WTC11 (cell line): ENCODE results near the gene ROR2. TPM values are rescaled to one million over a fixed set of nuclear protein-coding genes. Genes with fewer than 3 reads are reported as not detected.

ENCODE experiments used
- ATAC-seq: fragments of 200-7000 bp; cut with Tn5 transposase; 2 replicates; pipeline ENCODE4 v1.10.0; 2021; ENCODE audit warnings: mild to moderate bottlenecking, moderate library complexity
- CTCF ChIA-PET: fragments of 300-600 bp; sonication (Branson Sonifier 250); formaldehyde crosslinking; loops from one replicate; lab custom pipeline; 2021; ENCODE audit warnings: antibody characterized with exemption; lab: Charles Lee
- POLR2A ChIA-PET: fragments of 350-600 bp; sonication (Branson Sonifier 250); formaldehyde crosslinking; loops from one replicate; lab custom pipeline; 2021; ENCODE audit warnings: antibody characterized with exemption; lab: Charles Lee
- DNase-seq: peaks from one replicate; pipeline ENCODE4 v3.0.0; 2021; ENCODE audit warnings: low spot score
- H3K27ac Mint-ChIP-seq: 2 replicates; pipeline ENCODE4 v1.8.0; 2021; ENCODE audit warnings: mixed read lengths
- H3K27me3 Mint-ChIP-seq: 2 replicates; pipeline ENCODE4 v1.8.0; 2021; ENCODE audit warnings: low read depth, mild to moderate bottlenecking, moderate library complexity, mixed read lengths
- H3K36me3 Mint-ChIP-seq: 2 replicates; pipeline ENCODE4 v1.8.0; 2021; ENCODE audit warnings: mixed read lengths
- H3K4me1 Mint-ChIP-seq: 2 replicates; pipeline ENCODE4 v1.8.0; 2022; ENCODE audit warnings: mixed read lengths
- H3K4me3 Mint-ChIP-seq: 2 replicates; pipeline ENCODE4 v1.8.0; 2021; ENCODE audit warnings: mild to moderate bottlenecking, moderate library complexity, mixed read lengths
- H3K9me3 Mint-ChIP-seq: 2 replicates; pipeline ENCODE4 v1.8.0; 2021; ENCODE audit warnings: mixed read lengths
- ETV6 ChIP-seq: sonication (generic); formaldehyde crosslinking; IDR thresholded peaks from 2 replicates; pipeline ENCODE4 v1.8.1; 2022; ENCODE audit warnings: mild to moderate bottlenecking, missing genetic modification reagents
- GTF2I ChIP-seq: fragments of 250-450 bp; sonication (Bioruptor Pico); conservative IDR thresholded peaks from 2 replicates; pipeline ENCODE4 v1.4.0; 2021; ENCODE audit warnings: mild to moderate bottlenecking
- JAZF1 ChIP-seq: fragments of 250-450 bp; sonication (Bioruptor Pico); IDR thresholded peaks from 2 replicates; pipeline ENCODE4 v1.9.0; 2021; ENCODE audit warnings: moderate library complexity, mild to moderate bottlenecking, inconsistent platforms
- JUN ChIP-seq: sonication (generic); formaldehyde crosslinking; IDR thresholded peaks from 2 replicates; pipeline ENCODE4 v1.8.0; 2023; ENCODE audit warnings: mild to moderate bottlenecking, missing genetic modification reagents
- NFE2L1 ChIP-seq: sonication (generic); formaldehyde crosslinking; IDR thresholded peaks from 2 replicates; pipeline ENCODE4 v1.8.1; 2023; ENCODE audit warnings: missing genetic modification reagents
- NR1H2 ChIP-seq: sonication (generic); formaldehyde crosslinking; IDR thresholded peaks from 2 replicates; pipeline ENCODE4 v1.9.0; 2021; ENCODE audit warnings: mild to moderate bottlenecking, moderate library complexity, missing genetic modification reagents
- RELA ChIP-seq: sonication (generic); formaldehyde crosslinking; IDR thresholded peaks from 2 replicates; pipeline ENCODE4 v1.8.1; 2022; ENCODE audit warnings: missing genetic modification reagents, mild to moderate bottlenecking, borderline replicate concordance
- SMAD3 ChIP-seq: sonication (generic); formaldehyde crosslinking; IDR thresholded peaks from 2 replicates; pipeline ENCODE4 v1.8.0; 2022; ENCODE audit warnings: missing genetic modification reagents, mild to moderate bottlenecking, borderline replicate concordance
- ZNF121 ChIP-seq: sonication (generic); formaldehyde crosslinking; IDR thresholded peaks from 2 replicates; pipeline ENCODE4 v1.8.0; 2023; ENCODE audit warnings: missing genetic modification reagents
- ZNF232 ChIP-seq: sonication (generic); formaldehyde crosslinking; IDR thresholded peaks from 2 replicates; pipeline ENCODE4 v1.8.0; 2022; ENCODE audit warnings: mild to moderate bottlenecking, missing genetic modification reagents
- total RNA-seq: library from RNA; stranded (reverse); gene quantifications from 3 replicates; pipeline ENCODE4 v1.2.3, GENCODE V29; 2021
- TF ChIP-seq, protein P1 (sequence below): fragments of 250-450 bp; sonication (Bioruptor Pico); IDR thresholded peaks from 2 replicates; pipeline ENCODE4 v1.9.0; 2021; ENCODE audit warnings: mild to moderate bottlenecking
- TF ChIP-seq, protein P2 (sequence below): sonication (generic); formaldehyde crosslinking; IDR thresholded peaks from 2 replicates; pipeline ENCODE4 v1.8.0; 2022; ENCODE audit warnings: mild to moderate bottlenecking, missing genetic modification reagents
- TF ChIP-seq, protein P3 (sequence below): sonication (generic); formaldehyde crosslinking; IDR thresholded peaks from 2 replicates; pipeline ENCODE4 v1.8.1; 2022; ENCODE audit warnings: mild to moderate bottlenecking, moderate library complexity, missing genetic modification reagents
- TF ChIP-seq, protein P4 (sequence below): sonication (generic); formaldehyde crosslinking; IDR thresholded peaks from 2 replicates; pipeline ENCODE4 v1.8.0; 2022; ENCODE audit warnings: mild to moderate bottlenecking, missing genetic modification reagents
- TF ChIP-seq, protein P5 (sequence below): sonication (generic); formaldehyde crosslinking; conservative IDR thresholded peaks from 2 replicates; pipeline ENCODE4 v1.8.1; 2022; ENCODE audit warnings: mild to moderate bottlenecking, missing genetic modification reagents
- TF ChIP-seq, protein P6 (sequence below): sonication (generic); formaldehyde crosslinking; IDR thresholded peaks from 2 replicates; pipeline ENCODE4 v1.8.0; 2022; ENCODE audit warnings: mild to moderate bottlenecking, missing genetic modification reagents
- TF ChIP-seq, protein P7 (sequence below): sonication (generic); formaldehyde crosslinking; IDR thresholded peaks from 2 replicates; pipeline ENCODE4 v1.8.1; 2023; ENCODE audit warnings: mild to moderate bottlenecking, missing genetic modification reagents, moderate library complexity
- TF ChIP-seq, protein P8 (sequence below): sonication (generic); formaldehyde crosslinking; IDR thresholded peaks from 2 replicates; pipeline ENCODE4 v1.8.0; 2023; ENCODE audit warnings: mild to moderate bottlenecking, missing genetic modification reagents
- TF ChIP-seq, protein P9 (sequence below): sonication (generic); formaldehyde crosslinking; IDR thresholded peaks from 2 replicates; pipeline ENCODE4 v1.8.1; 2023; ENCODE audit warnings: mild to moderate bottlenecking, missing genetic modification reagents, moderate library complexity

The ROR2 gene
- total RNA-seq, 1 experiment from 2014 or later = 19.8 TPM

DNA sequence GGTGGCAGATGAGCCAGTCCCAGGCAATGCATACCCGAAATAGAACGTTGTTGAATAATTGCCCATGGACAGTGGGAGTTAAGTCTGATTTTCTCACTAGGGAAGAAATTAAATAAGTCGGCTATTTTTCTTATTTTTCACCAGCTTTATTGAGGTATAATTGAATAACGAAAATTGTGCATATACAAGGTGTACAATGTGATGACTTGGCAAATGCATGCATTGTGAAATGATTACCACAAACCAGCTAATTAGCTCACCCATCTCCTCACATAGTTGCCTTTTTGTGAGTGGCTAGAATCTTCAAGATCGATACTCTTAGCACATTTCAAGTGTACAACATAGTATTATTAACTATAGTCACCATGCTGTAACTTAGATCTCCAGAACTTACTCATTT, 249.6 kb downstream of the ROR2 start:
- peaks cover 4% of the 10 kb centered on the region for H3K4me1 Mint-ChIP-seq
- H3K4me3 Mint-ChIP-seq = no peak overlapping the region
- no peak overlapping the region for H3K27ac Mint-ChIP-seq
- ChIA-PET CTCF (interaction anchor here (1.0 kb wide), 1 partner anchor 27 kb away, joined by 3 read pairs; no protein-coding TSS in a partner anchor), POLR2A (no interaction called here)
- peaks cover 8% of the 10 kb centered on the region for H3K36me3 Mint-ChIP-seq
- no peaks in the 10 kb centered on the region; the same call in 1 of the 2 replicates for H3K27me3 Mint-ChIP-seq
- DNase-seq = no peak
- ATAC-seq = no peak
- TF ChIP-seq ZNF121 (CRISPR knock-in tag) = no peak
- TF ChIP-seq, protein P1, sequence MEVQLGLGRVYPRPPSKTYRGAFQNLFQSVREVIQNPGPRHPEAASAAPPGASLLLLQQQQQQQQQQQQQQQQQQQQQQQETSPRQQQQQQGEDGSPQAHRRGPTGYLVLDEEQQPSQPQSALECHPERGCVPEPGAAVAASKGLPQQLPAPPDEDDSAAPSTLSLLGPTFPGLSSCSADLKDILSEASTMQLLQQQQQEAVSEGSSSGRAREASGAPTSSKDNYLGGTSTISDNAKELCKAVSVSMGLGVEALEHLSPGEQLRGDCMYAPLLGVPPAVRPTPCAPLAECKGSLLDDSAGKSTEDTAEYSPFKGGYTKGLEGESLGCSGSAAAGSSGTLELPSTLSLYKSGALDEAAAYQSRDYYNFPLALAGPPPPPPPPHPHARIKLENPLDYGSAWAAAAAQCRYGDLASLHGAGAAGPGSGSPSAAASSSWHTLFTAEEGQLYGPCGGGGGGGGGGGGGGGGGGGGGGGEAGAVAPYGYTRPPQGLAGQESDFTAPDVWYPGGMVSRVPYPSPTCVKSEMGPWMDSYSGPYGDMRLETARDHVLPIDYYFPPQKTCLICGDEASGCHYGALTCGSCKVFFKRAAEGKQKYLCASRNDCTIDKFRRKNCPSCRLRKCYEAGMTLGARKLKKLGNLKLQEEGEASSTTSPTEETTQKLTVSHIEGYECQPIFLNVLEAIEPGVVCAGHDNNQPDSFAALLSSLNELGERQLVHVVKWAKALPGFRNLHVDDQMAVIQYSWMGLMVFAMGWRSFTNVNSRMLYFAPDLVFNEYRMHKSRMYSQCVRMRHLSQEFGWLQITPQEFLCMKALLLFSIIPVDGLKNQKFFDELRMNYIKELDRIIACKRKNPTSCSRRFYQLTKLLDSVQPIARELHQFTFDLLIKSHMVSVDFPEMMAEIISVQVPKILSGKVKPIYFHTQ = no peak
- no peak for TF ChIP-seq JUN (CRISPR knock-in tag)
- TF ChIP-seq ZNF232 (CRISPR knock-in tag) = no peak
- no peak for TF ChIP-seq ETV6 (CRISPR knock-in tag)
- TF ChIP-seq, protein P2, sequence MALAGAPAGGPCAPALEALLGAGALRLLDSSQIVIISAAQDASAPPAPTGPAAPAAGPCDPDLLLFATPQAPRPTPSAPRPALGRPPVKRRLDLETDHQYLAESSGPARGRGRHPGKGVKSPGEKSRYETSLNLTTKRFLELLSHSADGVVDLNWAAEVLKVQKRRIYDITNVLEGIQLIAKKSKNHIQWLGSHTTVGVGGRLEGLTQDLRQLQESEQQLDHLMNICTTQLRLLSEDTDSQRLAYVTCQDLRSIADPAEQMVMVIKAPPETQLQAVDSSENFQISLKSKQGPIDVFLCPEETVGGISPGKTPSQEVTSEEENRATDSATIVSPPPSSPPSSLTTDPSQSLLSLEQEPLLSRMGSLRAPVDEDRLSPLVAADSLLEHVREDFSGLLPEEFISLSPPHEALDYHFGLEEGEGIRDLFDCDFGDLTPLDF (CRISPR knock-in tag) = no peak
- TF ChIP-seq, protein P3, sequence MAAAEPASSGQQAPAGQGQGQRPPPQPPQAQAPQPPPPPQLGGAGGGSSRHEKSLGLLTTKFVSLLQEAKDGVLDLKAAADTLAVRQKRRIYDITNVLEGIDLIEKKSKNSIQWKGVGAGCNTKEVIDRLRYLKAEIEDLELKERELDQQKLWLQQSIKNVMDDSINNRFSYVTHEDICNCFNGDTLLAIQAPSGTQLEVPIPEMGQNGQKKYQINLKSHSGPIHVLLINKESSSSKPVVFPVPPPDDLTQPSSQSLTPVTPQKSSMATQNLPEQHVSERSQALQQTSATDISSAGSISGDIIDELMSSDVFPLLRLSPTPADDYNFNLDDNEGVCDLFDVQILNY = no peak
- no peak for TF ChIP-seq JAZF1 (CRISPR knock-in tag)
- TF ChIP-seq, protein P4, sequence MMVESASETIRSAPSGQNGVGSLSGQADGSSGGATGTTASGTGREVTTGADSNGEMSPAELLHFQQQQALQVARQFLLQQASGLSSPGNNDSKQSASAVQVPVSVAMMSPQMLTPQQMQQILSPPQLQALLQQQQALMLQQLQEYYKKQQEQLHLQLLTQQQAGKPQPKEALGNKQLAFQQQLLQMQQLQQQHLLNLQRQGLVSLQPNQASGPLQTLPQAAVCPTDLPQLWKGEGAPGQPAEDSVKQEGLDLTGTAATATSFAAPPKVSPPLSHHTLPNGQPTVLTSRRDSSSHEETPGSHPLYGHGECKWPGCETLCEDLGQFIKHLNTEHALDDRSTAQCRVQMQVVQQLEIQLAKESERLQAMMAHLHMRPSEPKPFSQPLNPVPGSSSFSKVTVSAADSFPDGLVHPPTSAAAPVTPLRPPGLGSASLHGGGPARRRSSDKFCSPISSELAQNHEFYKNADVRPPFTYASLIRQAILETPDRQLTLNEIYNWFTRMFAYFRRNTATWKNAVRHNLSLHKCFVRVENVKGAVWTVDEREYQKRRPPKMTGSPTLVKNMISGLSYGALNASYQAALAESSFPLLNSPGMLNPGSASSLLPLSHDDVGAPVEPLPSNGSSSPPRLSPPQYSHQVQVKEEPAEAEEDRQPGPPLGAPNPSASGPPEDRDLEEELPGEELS (CRISPR knock-in tag) = no peak
- TF ChIP-seq, protein P5, sequence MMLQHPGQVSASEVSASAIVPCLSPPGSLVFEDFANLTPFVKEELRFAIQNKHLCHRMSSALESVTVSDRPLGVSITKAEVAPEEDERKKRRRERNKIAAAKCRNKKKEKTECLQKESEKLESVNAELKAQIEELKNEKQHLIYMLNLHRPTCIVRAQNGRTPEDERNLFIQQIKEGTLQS = no peak
- TF ChIP-seq RELA (CRISPR knock-in tag) = no peak
- TF ChIP-seq, protein P6, sequence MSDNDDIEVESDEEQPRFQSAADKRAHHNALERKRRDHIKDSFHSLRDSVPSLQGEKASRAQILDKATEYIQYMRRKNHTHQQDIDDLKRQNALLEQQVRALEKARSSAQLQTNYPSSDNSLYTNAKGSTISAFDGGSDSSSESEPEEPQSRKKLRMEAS (CRISPR knock-in tag) = no peak
- TF ChIP-seq NR1H2 = no peak
- no peak for TF ChIP-seq GTF2I
- TF ChIP-seq, protein P7, sequence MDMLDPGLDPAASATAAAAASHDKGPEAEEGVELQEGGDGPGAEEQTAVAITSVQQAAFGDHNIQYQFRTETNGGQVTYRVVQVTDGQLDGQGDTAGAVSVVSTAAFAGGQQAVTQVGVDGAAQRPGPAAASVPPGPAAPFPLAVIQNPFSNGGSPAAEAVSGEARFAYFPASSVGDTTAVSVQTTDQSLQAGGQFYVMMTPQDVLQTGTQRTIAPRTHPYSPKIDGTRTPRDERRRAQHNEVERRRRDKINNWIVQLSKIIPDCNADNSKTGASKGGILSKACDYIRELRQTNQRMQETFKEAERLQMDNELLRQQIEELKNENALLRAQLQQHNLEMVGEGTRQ (CRISPR knock-in tag) = no peak
- TF ChIP-seq, protein P8, sequence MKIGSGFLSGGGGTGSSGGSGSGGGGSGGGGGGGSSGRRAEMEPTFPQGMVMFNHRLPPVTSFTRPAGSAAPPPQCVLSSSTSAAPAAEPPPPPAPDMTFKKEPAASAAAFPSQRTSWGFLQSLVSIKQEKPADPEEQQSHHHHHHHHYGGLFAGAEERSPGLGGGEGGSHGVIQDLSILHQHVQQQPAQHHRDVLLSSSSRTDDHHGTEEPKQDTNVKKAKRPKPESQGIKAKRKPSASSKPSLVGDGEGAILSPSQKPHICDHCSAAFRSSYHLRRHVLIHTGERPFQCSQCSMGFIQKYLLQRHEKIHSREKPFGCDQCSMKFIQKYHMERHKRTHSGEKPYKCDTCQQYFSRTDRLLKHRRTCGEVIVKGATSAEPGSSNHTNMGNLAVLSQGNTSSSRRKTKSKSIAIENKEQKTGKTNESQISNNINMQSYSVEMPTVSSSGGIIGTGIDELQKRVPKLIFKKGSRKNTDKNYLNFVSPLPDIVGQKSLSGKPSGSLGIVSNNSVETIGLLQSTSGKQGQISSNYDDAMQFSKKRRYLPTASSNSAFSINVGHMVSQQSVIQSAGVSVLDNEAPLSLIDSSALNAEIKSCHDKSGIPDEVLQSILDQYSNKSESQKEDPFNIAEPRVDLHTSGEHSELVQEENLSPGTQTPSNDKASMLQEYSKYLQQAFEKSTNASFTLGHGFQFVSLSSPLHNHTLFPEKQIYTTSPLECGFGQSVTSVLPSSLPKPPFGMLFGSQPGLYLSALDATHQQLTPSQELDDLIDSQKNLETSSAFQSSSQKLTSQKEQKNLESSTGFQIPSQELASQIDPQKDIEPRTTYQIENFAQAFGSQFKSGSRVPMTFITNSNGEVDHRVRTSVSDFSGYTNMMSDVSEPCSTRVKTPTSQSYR (CRISPR knock-in tag) = no peak
- TF ChIP-seq, protein P9, sequence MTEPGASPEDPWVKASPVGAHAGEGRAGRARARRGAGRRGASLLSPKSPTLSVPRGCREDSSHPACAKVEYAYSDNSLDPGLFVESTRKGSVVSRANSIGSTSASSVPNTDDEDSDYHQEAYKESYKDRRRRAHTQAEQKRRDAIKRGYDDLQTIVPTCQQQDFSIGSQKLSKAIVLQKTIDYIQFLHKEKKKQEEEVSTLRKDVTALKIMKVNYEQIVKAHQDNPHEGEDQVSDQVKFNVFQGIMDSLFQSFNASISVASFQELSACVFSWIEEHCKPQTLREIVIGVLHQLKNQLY (CRISPR knock-in tag) = no peak
- TF ChIP-seq SMAD3 (CRISPR knock-in tag) = no peak
- no peak for TF ChIP-seq NFE2L1 (CRISPR knock-in tag)
- H3K9me3 Mint-ChIP-seq = peaks cover 21% of the 10 kb centered on the region
